Neuronal stem cell (in vitro differentiated cells): ENCODE data around the gene BRMS1.
A peak's percentile ranks its signal among the peaks of the same experiment; 100 is the strongest.

Experiments used
- DNase-seq: peaks from one replicate; pipeline ENCODE4 v3.0.0-alpha.2; 2013; ENCODE audit warnings: low spot score
- H2AFZ ChIP-seq: one replicate; pipeline ENCODE4 v1.6.1; 2013; ENCODE audit warnings: mild to moderate bottlenecking, low read length, inconsistent platforms
- H2AK5ac ChIP-seq: 2 replicates; pipeline ENCODE4 v1.6.1; 2013; ENCODE audit warnings: low read depth, mild to moderate bottlenecking, inconsistent platforms, low read length, moderate library complexity, mixed read lengths
- H2BK120ac ChIP-seq: 2 replicates; pipeline ENCODE4 v1.6.1; 2013; ENCODE audit warnings: low read depth, mild to moderate bottlenecking, inconsistent platforms, low read length, moderate library complexity, mixed read lengths
- H2BK12ac ChIP-seq: one replicate; pipeline ENCODE4 v1.6.1; 2013; ENCODE audit warnings: low read length, inconsistent platforms
- H2BK15ac ChIP-seq: 2 replicates; pipeline ENCODE4 v1.6.1; 2013; ENCODE audit warnings: mild to moderate bottlenecking, low read length, inconsistent platforms, mixed read lengths
- H2BK5ac ChIP-seq: one replicate; pipeline ENCODE4 v1.6.1; 2013; ENCODE audit warnings: inconsistent platforms, mild to moderate bottlenecking, low read length, moderate library complexity
- H3K14ac ChIP-seq: one replicate; pipeline ENCODE4 v1.6.1; 2013; ENCODE audit warnings: low read length, inconsistent platforms
- H3K18ac ChIP-seq: 2 replicates; pipeline ENCODE4 v1.6.1; 2013; ENCODE audit warnings: low read length, inconsistent platforms
- H3K23ac ChIP-seq: 2 replicates; pipeline ENCODE4 v1.6.1; 2013; ENCODE audit warnings: low read depth, mild to moderate bottlenecking, mixed read lengths, low read length, inconsistent platforms; ENCODE audit not compliant: poor library complexity
- H3K27ac ChIP-seq: replicated peaks from 3 replicates; pipeline ENCODE4 v1.5.1; 2013; ENCODE audit warnings: low read length, inconsistent platforms
- H3K27me3 ChIP-seq, 3 experiments: 2 replicates each; pipeline ENCODE4 v1.6.1; 2013; ENCODE audit warnings: low read length in 3 of 3, mild to moderate bottlenecking in 2 of 3, inconsistent platforms in 1 of 3, low read depth in 1 of 3, mixed read lengths in 1 of 3, moderate library complexity in 1 of 3; ENCODE audit not compliant: control insufficient read depth in 3 of 3, insufficient read depth in 3 of 3
- H3K36me3 ChIP-seq, 2 donors: replicated peaks in 1 of 2; 2 replicates each; pipeline ENCODE4 v1.6.1; 2013; ENCODE audit warnings: low read length in 2 of 2; ENCODE audit not compliant: control insufficient read depth in 2 of 2, insufficient read depth in 2 of 2
- H3K4ac ChIP-seq: 2 replicates; pipeline ENCODE4 v1.6.1; 2013; ENCODE audit warnings: inconsistent platforms, mild to moderate bottlenecking, low read length, moderate library complexity
- H3K4me1 ChIP-seq, 2 donors: 1 replicate in 1 of 2; 2 replicates in 1 of 2; pipeline ENCODE4 v1.6.1; 2013; ENCODE audit warnings: low read length in 2 of 2, low read depth in 1 of 2; ENCODE audit not compliant: control insufficient read depth in 2 of 2, insufficient read depth in 1 of 2
- H3K4me2 ChIP-seq: one replicate; pipeline ENCODE4 v1.6.1; 2013; ENCODE audit warnings: mild to moderate bottlenecking, low read length, inconsistent platforms; ENCODE audit not compliant: insufficient read depth, poor library complexity, severe bottlenecking
- H3K4me3 ChIP-seq, 2 donors: 2 replicates each; pipeline ENCODE4 v1.5.1; 2013; ENCODE audit warnings: low read length in 2 of 2, mild to moderate bottlenecking in 2 of 2, inconsistent platforms in 1 of 2, moderate library complexity in 1 of 2
- H3K79me1 ChIP-seq: one replicate; pipeline ENCODE4 v1.6.1; 2013; ENCODE audit warnings: low read depth, mild to moderate bottlenecking, inconsistent platforms, low read length, moderate library complexity
- H3K9ac ChIP-seq: one replicate; pipeline ENCODE4 v1.6.1; 2013; ENCODE audit warnings: mild to moderate bottlenecking, low read depth, low read length, inconsistent platforms; ENCODE audit not compliant: poor library complexity
- H3K9me3 ChIP-seq, 2 donors: replicated peaks in 1 of 2; 2 replicates each; pipeline versions ENCODE3 to v1.6.1; 2013; ENCODE audit warnings: low read length in 2 of 2, mild to moderate bottlenecking in 2 of 2, inconsistent platforms in 1 of 2, low read depth in 1 of 2, mixed read lengths in 1 of 2, moderate library complexity in 1 of 2; ENCODE audit not compliant: control insufficient read depth in 2 of 2, insufficient read depth in 1 of 2
- H4K8ac ChIP-seq: one replicate; pipeline ENCODE4 v1.6.1; 2013; ENCODE audit warnings: low read depth, mild to moderate bottlenecking, inconsistent platforms, low read length, moderate library complexity
- H4K91ac ChIP-seq: one replicate; pipeline ENCODE4 v1.6.1; 2013; ENCODE audit warnings: low read length, low read depth, mild to moderate bottlenecking, inconsistent platforms; ENCODE audit not compliant: poor library complexity
- WGBS, 2 donors: extraction: QIAGEN DNeasy Blood & Tissue Kit; methylation state at CpG; one replicate each; pipeline ENCODE4 v1.1.7; 2013; ENCODE audit warnings: missing lambda C conversion rate in 2 of 2, mixed read lengths in 1 of 2; ENCODE audit not compliant: insufficient read length in 2 of 2, insufficient replicate concordance in 1 of 2; ENCODE audit errors: extremely low coverage in 2 of 2; 5-methylcytosine and 5-hydroxymethylcytosine counted together

The BRMS1 gene

DNA sequence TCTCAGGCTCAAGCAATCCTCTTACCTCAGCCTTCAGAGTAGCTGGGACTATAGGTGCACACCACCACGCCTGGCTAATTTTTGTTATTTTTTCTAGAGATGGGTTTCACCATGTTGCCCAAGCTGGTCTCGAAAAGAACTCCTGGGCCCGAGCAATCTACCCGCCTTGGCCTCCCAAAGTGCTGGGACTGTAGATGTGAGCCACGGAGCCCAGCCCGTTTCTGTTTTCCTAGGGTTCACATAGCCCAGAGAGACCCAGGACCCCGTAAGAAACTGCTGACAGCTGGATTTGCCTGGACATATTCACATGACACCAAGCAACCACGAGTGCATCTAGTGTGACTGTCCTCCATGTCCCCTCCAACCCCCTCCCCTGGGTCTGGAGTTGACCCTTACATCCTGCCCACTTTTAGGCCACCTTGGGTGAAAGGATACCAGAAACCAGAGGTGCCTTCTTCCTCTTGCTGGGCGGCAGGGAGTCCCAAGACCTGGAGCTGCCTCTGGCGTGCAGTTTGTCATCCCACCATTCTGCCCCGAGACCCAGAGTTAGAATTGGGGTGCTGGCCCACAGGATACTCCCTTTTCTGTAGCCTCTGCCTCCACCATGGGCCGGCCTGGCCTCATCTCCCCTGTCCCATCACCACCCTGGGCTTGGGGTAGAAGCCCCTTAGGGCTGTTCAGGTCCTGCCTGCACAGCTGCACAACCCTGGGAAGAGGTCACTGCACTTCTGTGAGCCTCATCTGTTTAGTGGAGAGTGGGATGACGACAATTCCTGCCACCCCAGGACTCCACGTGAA is 5.0 kb downstream of the BRMS1 start:
- no peak overlapping the region for H3K23ac ChIP-seq
- no peak for DNase-seq
- no peaks in the 10 kb centered on the region for H3K27me3 ChIP-seq
- peaks cover 0 to 3% of the 10 kb centered on the region in 2 donors for H3K9me3 ChIP-seq
- H3K36me3 ChIP-seq, result peaks cover 34 to 52% of the 10 kb centered on the region in 2 donors
- no peak overlapping the region for H2BK5ac ChIP-seq
- H2BK120ac ChIP-seq, result no peak overlapping the region
- H2AFZ ChIP-seq, result no peak overlapping the region
- H3K27ac ChIP-seq, result no peak overlapping the region
- H3K9ac ChIP-seq, result peak overlapping the region; percentile 2
- H4K8ac ChIP-seq, result no peak overlapping the region
- H3K18ac ChIP-seq, result no peak overlapping the region
- H3K4me3 ChIP-seq, result no peak overlapping the region
- peaks cover 7% of the 10 kb centered on the region for H3K79me1 ChIP-seq
- H3K4ac ChIP-seq, result no peak overlapping the region
- no peak overlapping the region for H2BK15ac ChIP-seq
- H3K14ac ChIP-seq, result no peak overlapping the region
- no peak overlapping the region for H3K4me2 ChIP-seq
- H4K91ac ChIP-seq, result no peak overlapping the region
- WGBS, 2 donors, result no CpG with 5 or more reads among the region's 14 CpGs
- peaks cover 19 to 29% of the 10 kb centered on the region in 2 donors for H3K4me1 ChIP-seq
- H2AK5ac ChIP-seq, result no peak overlapping the region
- no peak overlapping the region for H2BK12ac ChIP-seq

GRCh38 chr11:66339162-66339675 is 5.7 kb downstream of the BRMS1 start:
- H3K4me2 ChIP-seq, result no peak overlapping the region
- no peaks in the 10 kb centered on the region for H3K27me3 ChIP-seq
- no peak overlapping the region for H4K8ac ChIP-seq
- H3K4me3 ChIP-seq, result no peak overlapping the region
- no peak overlapping the region for H4K91ac ChIP-seq
- H2AK5ac ChIP-seq, result no peak overlapping the region
- H3K4ac ChIP-seq, result no peak overlapping the region
- peaks cover 34 to 52% of the 10 kb centered on the region in 2 donors for H3K36me3 ChIP-seq
- no CpG with 5 or more reads among the region's 6 CpGs for WGBS, 2 donors
- peaks cover 7% of the 10 kb centered on the region for H3K79me1 ChIP-seq
- H2BK15ac ChIP-seq, result peak overlapping the region; percentile 16
- no peak overlapping the region for H3K14ac ChIP-seq
- H2AFZ ChIP-seq, result no peak overlapping the region
- no peak overlapping the region for H3K9ac ChIP-seq
- H3K27ac ChIP-seq, result no peak overlapping the region
- no peak for DNase-seq
- H3K4me1 ChIP-seq, result peaks cover 16 to 28% of the 10 kb centered on the region in 2 donors
- H3K18ac ChIP-seq, result no peak overlapping the region
- H2BK12ac ChIP-seq, result no peak overlapping the region
- no peak overlapping the region for H2BK5ac ChIP-seq
- H3K9me3 ChIP-seq, result peaks cover 0 to 3% of the 10 kb centered on the region in 2 donors
- H2BK120ac ChIP-seq, result no peak overlapping the region
- no peak overlapping the region for H3K23ac ChIP-seq

DNA sequence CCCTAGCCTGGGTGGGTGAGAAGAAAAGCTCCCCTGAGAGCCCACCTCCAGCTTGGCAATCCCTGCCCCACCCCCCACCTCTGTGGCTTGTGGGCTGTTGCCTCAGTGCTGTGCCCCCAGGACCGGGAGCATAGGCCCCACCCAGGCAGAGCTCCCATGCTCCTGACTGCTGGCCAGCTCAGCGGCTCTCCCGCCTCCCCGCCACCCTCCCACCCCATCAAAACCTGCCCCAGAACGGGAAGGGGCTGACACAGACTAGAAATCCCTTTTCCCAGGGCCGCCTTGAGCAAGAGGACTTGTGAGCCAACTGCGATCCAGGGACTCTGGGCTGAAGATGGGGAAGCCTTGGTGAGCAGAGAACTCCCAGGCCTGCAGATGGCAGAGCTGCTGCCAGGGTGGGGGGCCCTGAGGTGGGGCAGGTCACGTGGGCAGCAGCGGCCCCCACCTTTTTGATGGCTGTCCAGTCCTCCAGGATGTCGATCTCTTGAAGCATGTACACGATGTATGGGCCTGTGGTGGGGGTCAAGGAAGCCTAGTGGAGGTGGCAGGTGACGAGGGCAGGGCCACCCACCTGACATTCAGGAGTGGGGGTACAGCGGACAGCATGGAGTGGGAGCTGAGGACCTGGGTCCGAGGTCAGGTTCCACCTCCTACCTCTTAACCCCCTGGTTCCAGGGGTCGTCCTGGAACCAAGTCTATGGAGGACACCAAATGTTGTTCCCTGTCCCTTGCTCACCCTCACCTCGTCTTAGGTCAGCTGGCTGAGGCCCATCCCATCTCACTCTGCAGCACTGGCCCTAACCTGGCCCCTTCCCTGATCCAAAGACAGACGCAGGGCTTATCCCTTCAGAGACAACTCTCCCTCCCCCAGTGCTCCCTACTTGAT is 6.4 kb downstream of the BRMS1 start:
- H3K4me2 ChIP-seq, result no peak overlapping the region
- peaks cover 15 to 24% of the 10 kb centered on the region in 2 donors for H3K4me1 ChIP-seq
- no peak overlapping the region for H3K27ac ChIP-seq
- peaks cover 0 to 3% of the 10 kb centered on the region in 2 donors for H3K9me3 ChIP-seq
- WGBS, 2 donors, result no CpG with 5 or more reads among the region's 17 CpGs
- no peak overlapping the region for H2AK5ac ChIP-seq
- no peak overlapping the region for H3K4me3 ChIP-seq
- no peak overlapping the region for H3K4ac ChIP-seq
- DNase-seq, result no peak
- peak overlapping the region; percentile 16 for H2BK15ac ChIP-seq
- no peak overlapping the region for H3K23ac ChIP-seq
- peak overlapping the region; percentile 32 for H4K8ac ChIP-seq
- H2AFZ ChIP-seq, result no peak overlapping the region
- no peak overlapping the region for H3K18ac ChIP-seq
- no peak overlapping the region for H2BK120ac ChIP-seq
- H3K79me1 ChIP-seq, result peaks cover 8% of the 10 kb centered on the region
- peaks cover 34 to 52% of the 10 kb centered on the region in 2 donors for H3K36me3 ChIP-seq
- H3K14ac ChIP-seq, result no peak overlapping the region
- H2BK12ac ChIP-seq, result no peak overlapping the region
- H3K9ac ChIP-seq, result peak overlapping the region; percentile 2
- no peak overlapping the region for H4K91ac ChIP-seq
- H3K27me3 ChIP-seq, result no peaks in the 10 kb centered on the region
- no peak overlapping the region for H2BK5ac ChIP-seq
